G401 (cell line): ENCODE results near the gene RASAL1. TPM values are rescaled to one million over a fixed set of nuclear protein-coding genes. Genes with fewer than 3 reads are reported as not detected.
"Not testable (repeated sequence)": the region's sequence is repeated elsewhere in the genome, so short reads cannot be mapped to it uniquely, and the experiment has no call there.

ENCODE experiments used
- DNase-seq: peaks from one replicate; pipeline ENCODE4 v3.0.0-alpha.2; 2015; ENCODE audit warnings: low spot score
- in situ Hi-C: cut with HindIII; loops from 2 replicates; pipeline ENCODE4 v1.10.0; 2016; ENCODE audit warnings: low sequenced_read_pairs, mixed read lengths
- total RNA-seq: library from RNA; depleted of rRNA; stranded (reverse); fragments of >200 nt; shearing (Covaris generic); gene quantifications from 2 replicates; pipeline ENCODE4 v1.2.3, GENCODE V29; 2014

RASAL1 gene
- total RNA-seq, 1 experiment from 2014 or later: 3.1 TPM

DNA sequence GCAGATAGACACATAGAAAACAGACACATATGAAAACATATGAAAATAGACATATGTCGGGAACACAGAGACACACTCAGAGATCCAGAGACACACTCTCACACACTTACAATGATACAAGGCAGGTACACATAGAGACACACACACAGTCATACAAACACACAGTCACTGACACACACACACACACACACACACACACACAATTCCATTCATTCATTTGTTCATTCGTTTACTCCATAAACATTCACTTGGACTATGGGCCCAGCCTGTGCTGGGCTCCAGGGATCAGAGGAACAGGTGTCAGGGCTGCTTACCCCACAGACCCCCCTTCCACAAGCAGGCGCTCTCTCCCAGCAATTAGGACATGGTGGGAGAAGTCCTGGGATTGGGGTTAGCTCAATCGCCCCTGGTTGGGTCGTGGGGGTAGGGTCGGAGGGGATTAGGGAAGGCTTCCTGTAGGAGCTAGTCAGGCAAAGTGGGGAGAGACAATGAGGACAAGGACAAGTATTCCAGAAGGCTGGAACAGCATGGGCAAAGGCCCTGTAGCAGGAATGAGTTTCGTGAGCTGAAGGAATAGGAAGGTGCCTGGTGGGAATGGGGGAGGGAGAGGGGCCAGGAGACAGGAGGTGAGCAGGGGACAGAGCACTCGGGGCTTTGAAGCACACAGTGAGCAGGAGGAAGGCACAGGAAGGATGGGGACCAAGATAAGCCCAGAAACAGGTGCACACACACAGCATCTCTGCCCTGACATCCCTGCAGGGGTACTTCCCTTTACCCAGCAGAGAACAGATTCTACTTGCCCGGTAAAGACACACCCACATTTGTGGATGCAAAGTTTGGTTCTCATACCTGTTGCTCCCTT is 6.5 kb downstream of the RASAL1 start:
- in situ Hi-C loops: no loop called here
- no peak for DNase-seq

- DNase-seq: no peak
Observed at GRCh38 chr12:113127791-113128199, 7.8 kb downstream of the RASAL1 start.

DNA sequence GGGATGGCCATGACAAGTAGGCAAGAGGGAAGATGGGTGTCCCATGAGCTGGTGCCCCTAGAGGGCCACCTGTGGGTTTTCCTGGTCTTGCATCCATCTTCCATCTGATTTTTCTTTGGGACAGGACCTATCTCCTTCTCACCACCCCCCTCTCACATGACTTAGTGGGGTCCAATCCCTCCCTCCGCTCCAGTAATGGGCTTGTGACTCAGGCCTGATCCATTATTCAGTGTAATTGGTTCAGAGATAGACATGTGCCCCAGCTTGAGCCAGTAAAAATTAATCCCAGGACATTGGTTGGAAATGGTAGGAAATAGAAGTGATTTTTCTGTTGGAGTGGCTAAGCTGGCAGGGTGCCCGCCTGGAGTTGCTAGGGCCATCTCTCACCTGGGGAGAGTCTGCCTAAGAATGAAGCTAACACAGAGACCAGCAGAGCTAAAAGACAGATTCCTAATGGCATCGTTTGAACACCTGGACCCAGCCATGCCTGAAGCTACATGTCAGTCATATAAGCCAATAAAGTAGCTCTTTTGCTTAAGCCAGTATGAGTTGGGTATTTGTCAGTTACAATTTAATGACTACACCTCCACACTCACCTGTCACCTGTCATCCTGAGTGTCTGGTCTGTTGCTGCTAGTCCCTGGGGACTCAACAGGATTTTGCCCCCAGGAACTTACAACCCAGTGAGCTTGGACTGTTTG is 14.7 kb downstream of the RASAL1 start:
- no peak for DNase-seq
- in situ Hi-C loops: no loop called here

More at GRCh38 chr12:113127791-113128199, 7.8 kb downstream of the RASAL1 start:
- in situ Hi-C loops: no loop called here

GRCh38 chr12:113119980-113120669 is 15.4 kb downstream of the RASAL1 start:
- in situ Hi-C loops: no loop called here
- DNase-seq: no peak

DNA sequence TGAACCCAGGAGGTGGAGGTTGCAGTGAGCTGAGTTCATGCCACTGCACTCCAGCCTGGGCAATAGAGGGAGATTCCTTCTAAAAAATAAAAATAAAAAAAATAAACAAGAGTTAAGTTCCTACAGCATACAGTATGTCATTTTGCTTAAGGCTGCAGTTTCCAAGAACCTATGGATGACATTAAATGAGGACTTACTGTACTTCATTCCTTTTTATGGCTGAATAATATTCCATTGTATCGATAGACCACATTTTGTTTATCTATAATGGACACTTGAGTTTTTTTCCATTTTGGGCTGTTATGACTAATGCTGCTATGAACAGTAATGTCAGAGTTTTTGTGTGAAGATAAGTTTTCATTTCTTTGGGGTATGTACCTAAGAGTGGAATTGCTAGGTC is 17.4 kb downstream of the RASAL1 start:
- in situ Hi-C loops: no loop called here

GRCh38 chr12:113117684-113118083 is 17.9 kb downstream of the RASAL1 start:
- DNase-seq, in situ Hi-C loops: not testable (repeated sequence)

More for the DNA sequence above, 17.4 kb downstream of the RASAL1 start:
- DNase-seq: no peak

DNA sequence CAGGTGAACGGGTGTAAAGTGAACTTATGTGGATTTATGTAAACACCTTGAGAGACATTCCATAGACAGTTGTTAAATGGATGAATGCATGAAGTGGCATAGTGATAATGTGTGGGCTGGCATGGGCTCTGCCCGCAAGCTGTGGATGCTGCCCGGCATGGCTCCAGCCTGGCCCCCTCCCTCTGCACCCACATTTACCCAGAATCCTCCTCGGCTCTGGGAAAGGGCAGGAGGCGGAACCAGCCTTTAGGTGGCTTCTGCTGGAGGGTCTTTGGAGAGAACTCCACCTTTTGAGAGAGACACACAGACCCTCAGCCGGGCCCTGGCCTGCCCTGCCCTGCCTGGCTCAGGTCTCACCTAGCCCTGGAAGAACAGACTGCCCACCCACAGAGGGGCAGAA is 18.7 kb downstream of the RASAL1 start:
- DNase-seq: no peak
- in situ Hi-C loops: no loop called here

- no peak for DNase-seq
- in situ Hi-C loops: no loop called here
Observed at GRCh38 chr12:113115455-113116126, 20.0 kb downstream of the RASAL1 start.

- DNase-seq: no peak
- in situ Hi-C loops: no loop called here
Observed at GRCh38 chr12:113114447-113115178, 20.9 kb downstream of the RASAL1 start.

GRCh38 chr12:113113397-113113796 is 22.2 kb downstream of the RASAL1 start:
- DNase-seq: no peak
- in situ Hi-C loops: no loop called here

- DNase-seq: no peak
- in situ Hi-C loops: no loop called here
Observed at GRCh38 chr12:113112043-113112899, 23.3 kb downstream of the RASAL1 start.

DNA sequence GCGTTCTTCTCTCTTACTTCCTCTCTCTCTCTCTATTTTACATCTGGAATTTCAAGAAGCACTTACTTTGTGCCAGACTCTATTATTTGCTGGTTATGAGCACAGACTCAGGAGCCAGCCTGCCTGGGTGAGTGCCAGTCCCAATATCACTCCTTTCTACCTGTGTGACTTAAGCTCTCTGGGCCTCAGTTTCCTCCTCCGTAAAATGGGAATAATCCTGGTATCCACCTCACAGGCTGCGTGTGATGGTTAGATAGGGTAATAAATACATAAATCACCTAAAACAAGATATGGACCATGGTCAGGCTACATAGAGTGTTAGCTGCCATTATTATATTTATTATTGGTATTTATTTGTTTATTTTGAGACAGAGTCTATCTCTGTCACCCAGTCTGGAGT is 24.3 kb downstream of the RASAL1 start:
- in situ Hi-C loops: no loop called here
- DNase-seq: no peak

- no peak for DNase-seq
- in situ Hi-C loops: no loop called here
Observed at GRCh38 chr12:113109872-113110599, 25.5 kb downstream of the RASAL1 start.

DNA sequence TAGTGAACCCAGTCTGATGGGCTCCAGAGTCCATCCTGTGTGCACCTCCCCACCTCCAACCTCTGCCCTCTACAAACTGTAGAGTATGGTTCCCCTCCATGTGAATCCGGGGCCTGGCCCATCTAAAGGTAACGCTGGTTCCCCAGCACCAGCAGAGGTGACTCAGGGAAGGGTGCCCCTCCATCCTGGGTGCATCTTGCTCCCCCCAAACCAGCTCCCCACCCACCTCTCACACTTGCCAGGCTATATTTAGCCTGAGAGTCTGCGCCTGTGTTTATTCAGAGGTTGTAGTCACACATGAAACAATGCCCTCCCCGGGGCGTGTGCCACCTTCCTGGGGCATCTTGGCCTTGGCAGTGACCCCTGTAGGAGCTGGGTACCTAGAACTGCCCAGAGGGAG is 26.2 kb downstream of the RASAL1 start:
- in situ Hi-C loops: no loop called here
- DNase-seq: no peak

DNA sequence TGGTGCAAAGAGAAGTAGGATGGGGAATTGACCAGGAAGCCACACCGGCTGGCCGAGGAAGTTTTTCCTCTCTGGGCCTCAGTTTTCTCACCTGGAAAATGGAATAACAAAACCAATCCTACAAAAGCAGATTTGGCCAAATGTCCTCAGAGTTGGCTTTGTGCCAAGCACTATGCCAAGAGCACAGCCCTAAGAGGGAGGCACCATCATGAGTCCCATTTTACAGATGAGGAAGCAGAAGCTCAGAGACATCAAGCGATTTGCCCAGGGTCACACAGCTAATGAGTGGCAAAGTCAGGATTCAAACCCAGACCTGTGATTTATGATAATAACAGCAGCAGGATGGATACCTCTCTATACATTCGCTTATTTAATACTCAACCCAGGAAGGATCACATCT is 27.3 kb downstream of the RASAL1 start:
- in situ Hi-C loops: no loop called here

GRCh38 chr12:113106361-113106760 is 29.2 kb downstream of the RASAL1 start:
- in situ Hi-C loops: no loop called here
- no peak for DNase-seq

More for the DNA sequence above, 27.3 kb downstream of the RASAL1 start:
- no peak for DNase-seq

DNA sequence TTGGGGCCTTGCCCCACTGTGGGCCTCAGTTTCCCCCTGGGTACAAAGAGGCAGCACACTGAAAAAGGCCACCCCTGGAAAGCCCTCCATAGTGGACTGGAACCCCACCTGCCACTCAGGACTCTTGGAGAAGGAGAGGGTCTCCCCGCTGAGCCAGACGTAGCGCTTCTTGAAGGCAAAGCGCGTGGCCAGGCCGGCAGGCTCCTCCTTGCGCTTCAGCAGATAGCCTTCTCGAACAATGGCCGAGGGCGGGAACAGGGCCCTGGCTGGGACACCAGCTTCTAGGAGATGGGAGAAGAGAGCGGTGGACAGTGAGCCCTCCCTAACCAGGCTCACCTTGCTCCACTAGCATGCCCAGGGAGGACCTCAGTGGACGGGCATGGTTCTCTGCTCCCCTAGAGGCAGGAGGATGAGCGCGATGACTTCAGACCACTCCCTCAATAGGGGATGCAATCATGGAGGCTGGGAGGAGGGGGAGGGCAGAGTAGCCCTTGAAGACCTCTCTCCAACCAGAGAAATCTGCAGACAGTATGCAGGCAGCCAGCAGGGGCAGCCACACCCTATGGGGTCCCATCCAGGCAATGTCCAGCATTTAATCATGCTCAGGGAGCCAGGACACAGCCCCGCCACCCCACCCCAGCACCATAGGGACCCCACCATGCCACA is 29.8 kb downstream of the RASAL1 start:
- in situ Hi-C loops: no loop called here
- no peak for DNase-seq
